WERI-Rb-1 (cell line): ENCODE results near the gene ZBTB7B.
"Not testable (repeated sequence)": the region's sequence is repeated elsewhere in the genome, so short reads cannot be mapped to it uniquely, and the experiment has no call there.

Experiments
- DNase-seq: peaks from one replicate; pipeline ENCODE4 v3.0.0-alpha.2; 2020
- H3K27ac ChIP-seq: fragments of 250-450 bp; sonication (Bioruptor Pico); 2 replicates; pipeline ENCODE4 v1.5.1; 2020; ENCODE audit warnings: mild to moderate bottlenecking, moderate library complexity
- H3K27me3 ChIP-seq: fragments of 250-450 bp; sonication (Bioruptor Pico); 2 replicates; pipeline ENCODE4 v1.5.1; 2021; ENCODE audit warnings: mild to moderate bottlenecking, low read depth, moderate library complexity; ENCODE audit not compliant: insufficient read depth, severe bottlenecking
- H3K36me3 ChIP-seq: fragments of 250-450 bp; sonication (Bioruptor Pico); 2 replicates; pipeline ENCODE4 v1.5.1; 2020; ENCODE audit warnings: mild to moderate bottlenecking, moderate library complexity
- H3K4me3 ChIP-seq: 2 replicates; pipeline ENCODE4 v1.5.1; 2011; ENCODE audit warnings: low read depth, mild to moderate bottlenecking, control low read depth, low read length
- H3K9me3 ChIP-seq: fragments of 250-450 bp; sonication (Bioruptor Pico); 2 replicates; pipeline ENCODE4 v1.5.1; 2021; ENCODE audit warnings: mild to moderate bottlenecking, moderate library complexity; ENCODE audit not compliant: severe bottlenecking
- TF ChIP-seq, protein P1 (sequence below): IDR thresholded peaks from 2 replicates; pipeline ENCODE4 v1.5.1; 2011; ENCODE audit warnings: low read depth, mild to moderate bottlenecking, control low read depth, inconsistent platforms, low read length

The ZBTB7B gene

DNA sequence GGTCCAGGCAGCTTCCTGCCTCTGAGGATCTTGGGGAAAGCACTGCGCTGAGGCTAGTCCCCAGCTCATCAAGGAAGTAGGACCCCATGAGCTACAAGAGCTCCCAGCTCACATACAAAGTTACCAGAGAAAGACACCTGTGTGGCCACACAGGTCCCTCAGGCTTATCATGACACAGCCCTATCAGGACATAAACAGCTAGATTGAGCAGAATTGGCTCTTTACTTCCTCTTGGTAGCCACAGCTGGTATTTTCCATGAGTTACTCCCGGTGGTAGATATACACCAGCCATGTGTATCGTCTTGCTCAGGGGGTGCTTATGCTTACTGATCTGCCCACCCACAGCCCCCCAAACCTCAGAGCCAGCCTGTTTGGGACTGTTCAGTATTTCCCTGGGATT lies 8.0 kb upstream of the ZBTB7B start:
- Histone ChIP-seq H3K36me3 (peaks cover 22% of the 10 kb centered on the region), H3K27ac (no peak overlapping the region), H3K4me3 (no peak overlapping the region), H3K9me3 (no peaks in the 10 kb centered on the region), H3K27me3 (no peaks in the 10 kb centered on the region)
- no peak for DNase-seq
- TF ChIP-seq, protein P1, sequence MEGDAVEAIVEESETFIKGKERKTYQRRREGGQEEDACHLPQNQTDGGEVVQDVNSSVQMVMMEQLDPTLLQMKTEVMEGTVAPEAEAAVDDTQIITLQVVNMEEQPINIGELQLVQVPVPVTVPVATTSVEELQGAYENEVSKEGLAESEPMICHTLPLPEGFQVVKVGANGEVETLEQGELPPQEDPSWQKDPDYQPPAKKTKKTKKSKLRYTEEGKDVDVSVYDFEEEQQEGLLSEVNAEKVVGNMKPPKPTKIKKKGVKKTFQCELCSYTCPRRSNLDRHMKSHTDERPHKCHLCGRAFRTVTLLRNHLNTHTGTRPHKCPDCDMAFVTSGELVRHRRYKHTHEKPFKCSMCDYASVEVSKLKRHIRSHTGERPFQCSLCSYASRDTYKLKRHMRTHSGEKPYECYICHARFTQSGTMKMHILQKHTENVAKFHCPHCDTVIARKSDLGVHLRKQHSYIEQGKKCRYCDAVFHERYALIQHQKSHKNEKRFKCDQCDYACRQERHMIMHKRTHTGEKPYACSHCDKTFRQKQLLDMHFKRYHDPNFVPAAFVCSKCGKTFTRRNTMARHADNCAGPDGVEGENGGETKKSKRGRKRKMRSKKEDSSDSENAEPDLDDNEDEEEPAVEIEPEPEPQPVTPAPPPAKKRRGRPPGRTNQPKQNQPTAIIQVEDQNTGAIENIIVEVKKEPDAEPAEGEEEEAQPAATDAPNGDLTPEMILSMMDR: no peak

- not testable (repeated sequence) for H3K4me3 ChIP-seq, H3K9me3 ChIP-seq, H3K27ac ChIP-seq, H3K27me3 ChIP-seq
- peak; percentile 87 for DNase-seq
- H3K36me3 ChIP-seq: peaks cover 13% of the 10 kb centered on the region
- TF ChIP-seq, protein P1: peak; percentile 45; the same call in 1 of the 2 replicates
These were observed 7.2 kb upstream of the ZBTB7B start for GRCh38 chr1:154995301-154995983.

GRCh38 chr1:154996966-154997701 lies 5.5 kb upstream of the ZBTB7B start:
- TF ChIP-seq, protein P1: no peak
- Histone ChIP-seq H3K27me3 (no peaks in the 10 kb centered on the region), H3K27ac (no peak overlapping the region), H3K4me3 (no peak overlapping the region), H3K9me3 (no peaks in the 10 kb centered on the region), H3K36me3 (peaks cover 3% of the 10 kb centered on the region; the same call in 1 of the 2 replicates)
- no peak for DNase-seq

GRCh38 chr1:154998201-154998780 lies 4.3 kb upstream of the ZBTB7B start:
- Histone ChIP-seq H3K27ac (no peak overlapping the region), H3K4me3 (no peak overlapping the region), H3K27me3 (no peaks in the 10 kb centered on the region), H3K36me3 (no peaks in the 10 kb centered on the region), H3K9me3 (no peaks in the 10 kb centered on the region)
- DNase-seq: peak; percentile 47
- TF ChIP-seq, protein P1: peak; percentile 45; the same call in 1 of the 2 replicates

- peak; percentile 97 for DNase-seq
- no peaks in the 10 kb centered on the region for H3K27me3 ChIP-seq
- H3K9me3 ChIP-seq: no peaks in the 10 kb centered on the region
- H3K27ac ChIP-seq: peak overlapping the region; percentile 99
- TF ChIP-seq, protein P1: peak; percentile 100
- peak overlapping the region; percentile 64 for H3K4me3 ChIP-seq
- no peaks in the 10 kb centered on the region for H3K36me3 ChIP-seq
These were observed 3.6 kb upstream of the ZBTB7B start for GRCh38 chr1:154998818-154999570.
